DOHH2 (cell line): ENCODE results near the gene PRUNE1.

Source experiments
- EZH2phosphoT487 ChIP-seq: fragments of 200-600 bp; sonication (generic); IDR thresholded peaks from 2 replicates; pipeline ENCODE4 v1.6.1; 2017; ENCODE audit warnings: borderline replicate concordance, mild to moderate bottlenecking, antibody characterized with exemption, low read length, moderate library complexity, mixed read lengths
- TF ChIP-seq, protein P1 (sequence below): fragments of 200-600 bp; sonication (generic); IDR thresholded peaks from one replicate; pipeline ENCODE4 v1.5.1; 2014; ENCODE audit warnings: antibody characterized with exemption, mild to moderate bottlenecking, low read depth, low read length; ENCODE audit not compliant: poor library complexity, severe bottlenecking

DNA sequence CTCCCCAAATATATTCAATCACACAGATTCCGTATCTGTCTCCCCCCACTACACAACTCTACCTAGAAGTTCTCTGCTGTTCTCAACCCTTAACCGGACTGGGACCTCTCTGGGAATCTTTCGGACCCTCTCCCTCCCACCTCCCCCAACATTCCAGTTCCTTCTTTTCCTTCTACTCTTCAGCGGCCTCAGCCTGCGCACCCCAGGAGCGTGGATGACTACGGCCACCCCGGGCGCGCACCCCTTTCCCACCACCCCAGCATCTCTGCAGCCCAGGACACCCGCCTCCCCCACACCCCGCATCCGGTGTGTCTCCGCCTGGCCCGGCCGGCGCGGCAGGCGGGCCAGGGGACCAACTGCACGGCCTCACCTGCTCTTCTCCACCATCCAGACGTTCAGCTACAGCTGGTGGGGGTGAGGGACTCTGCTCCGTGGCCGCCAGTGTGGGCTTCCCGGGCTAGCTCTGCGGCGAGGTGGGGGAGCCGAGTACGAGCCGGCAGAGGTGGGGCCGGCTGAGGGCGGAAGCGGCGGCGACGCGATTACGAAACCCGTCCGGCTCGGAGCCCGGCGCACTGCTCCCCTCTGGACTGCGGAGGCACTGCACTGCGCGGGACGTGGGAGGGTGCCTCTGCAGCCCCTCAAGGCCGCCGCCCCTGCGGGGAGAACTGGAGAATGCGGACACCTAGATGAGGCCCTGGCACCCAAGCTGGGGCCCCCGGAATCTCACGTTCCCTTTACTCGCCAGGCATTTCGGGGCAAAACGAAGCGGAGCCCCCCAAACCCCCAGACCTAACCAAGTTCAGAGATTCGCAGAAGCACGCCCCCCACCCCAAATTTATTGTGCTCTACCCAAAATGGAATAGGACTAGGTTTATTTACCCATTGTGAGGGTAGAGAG lies 51.1 kb downstream of the PRUNE1 start, which contains the start of gene CDC42SE1:
- TF ChIP-seq, protein P1, sequence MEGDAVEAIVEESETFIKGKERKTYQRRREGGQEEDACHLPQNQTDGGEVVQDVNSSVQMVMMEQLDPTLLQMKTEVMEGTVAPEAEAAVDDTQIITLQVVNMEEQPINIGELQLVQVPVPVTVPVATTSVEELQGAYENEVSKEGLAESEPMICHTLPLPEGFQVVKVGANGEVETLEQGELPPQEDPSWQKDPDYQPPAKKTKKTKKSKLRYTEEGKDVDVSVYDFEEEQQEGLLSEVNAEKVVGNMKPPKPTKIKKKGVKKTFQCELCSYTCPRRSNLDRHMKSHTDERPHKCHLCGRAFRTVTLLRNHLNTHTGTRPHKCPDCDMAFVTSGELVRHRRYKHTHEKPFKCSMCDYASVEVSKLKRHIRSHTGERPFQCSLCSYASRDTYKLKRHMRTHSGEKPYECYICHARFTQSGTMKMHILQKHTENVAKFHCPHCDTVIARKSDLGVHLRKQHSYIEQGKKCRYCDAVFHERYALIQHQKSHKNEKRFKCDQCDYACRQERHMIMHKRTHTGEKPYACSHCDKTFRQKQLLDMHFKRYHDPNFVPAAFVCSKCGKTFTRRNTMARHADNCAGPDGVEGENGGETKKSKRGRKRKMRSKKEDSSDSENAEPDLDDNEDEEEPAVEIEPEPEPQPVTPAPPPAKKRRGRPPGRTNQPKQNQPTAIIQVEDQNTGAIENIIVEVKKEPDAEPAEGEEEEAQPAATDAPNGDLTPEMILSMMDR, result peak; percentile 80
- TF ChIP-seq EZH2phosphoT487, result no peak
